DMS153 treated with DMSO at 0.1 percent for 48 hours (cell line): Measurements from ENCODE around the gene PES1.
A peak's percentile ranks its signal among the peaks of the same experiment; 100 is the strongest.
"Not testable (repeated sequence)": the region's sequence is repeated elsewhere in the genome, so short reads cannot be mapped to it uniquely, and the experiment has no call there.

Experiments
- DNase-seq: peaks from one replicate; lab custom pipeline; 2025; ENCODE audit not compliant: unreplicated experiment; lab: John Stamatoyannopoulos, UW

PES1 gene

DNA sequence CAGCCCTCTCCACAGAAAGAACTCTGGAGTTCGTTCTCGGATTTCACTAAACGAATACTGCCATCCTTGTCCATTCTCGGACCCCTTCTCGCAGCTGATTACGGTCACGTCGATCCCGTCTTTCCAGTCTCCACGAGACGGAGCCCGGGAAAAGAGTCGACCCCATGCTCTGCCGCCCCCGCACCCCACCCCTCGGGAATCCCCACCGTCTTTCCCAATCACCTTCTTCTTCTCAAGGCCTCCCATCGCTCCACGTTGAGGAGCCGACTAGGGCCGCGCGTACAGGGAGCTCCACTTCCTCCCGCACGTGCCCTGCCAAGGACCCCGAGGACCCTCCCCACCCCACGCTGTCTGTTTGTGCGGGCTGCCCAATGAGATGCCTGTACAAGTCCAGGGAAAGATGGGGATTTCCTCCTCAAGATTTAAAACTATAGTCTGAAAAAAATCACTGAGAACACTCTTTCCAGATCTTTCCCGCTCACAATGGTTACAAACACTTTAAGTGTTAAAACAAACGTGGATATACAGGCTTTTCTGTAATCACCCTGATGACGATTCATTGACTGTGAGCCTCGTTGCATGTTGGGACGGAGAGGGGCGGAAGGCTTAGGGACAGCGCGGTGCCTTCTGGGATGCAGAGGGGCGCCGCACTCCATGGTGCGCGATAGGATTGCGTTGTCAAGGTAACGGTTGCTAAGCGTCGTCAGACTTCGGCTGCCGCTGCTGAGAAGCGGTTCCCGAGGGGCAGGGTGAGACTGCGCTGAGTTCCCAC, at the start of gene PES1:
Gene PES1 (minus strand): TSS at position 323 of the 772 bp plus-strand sequence. CDS start 77 bp downstream, at position 246.
- peak; percentile 96 for DNase-seq

- no peak for DNase-seq
These were observed 49.2 kb upstream of the PES1 start for GRCh38 chr22:30640839-30641430.

- no peak for DNase-seq
These were observed 48.7 kb upstream of the PES1 start for GRCh38 chr22:30640361-30640760.

- DNase-seq, result no peak
These were observed 46.0 kb upstream of the PES1 start for GRCh38 chr22:30637701-30638114.

DNA sequence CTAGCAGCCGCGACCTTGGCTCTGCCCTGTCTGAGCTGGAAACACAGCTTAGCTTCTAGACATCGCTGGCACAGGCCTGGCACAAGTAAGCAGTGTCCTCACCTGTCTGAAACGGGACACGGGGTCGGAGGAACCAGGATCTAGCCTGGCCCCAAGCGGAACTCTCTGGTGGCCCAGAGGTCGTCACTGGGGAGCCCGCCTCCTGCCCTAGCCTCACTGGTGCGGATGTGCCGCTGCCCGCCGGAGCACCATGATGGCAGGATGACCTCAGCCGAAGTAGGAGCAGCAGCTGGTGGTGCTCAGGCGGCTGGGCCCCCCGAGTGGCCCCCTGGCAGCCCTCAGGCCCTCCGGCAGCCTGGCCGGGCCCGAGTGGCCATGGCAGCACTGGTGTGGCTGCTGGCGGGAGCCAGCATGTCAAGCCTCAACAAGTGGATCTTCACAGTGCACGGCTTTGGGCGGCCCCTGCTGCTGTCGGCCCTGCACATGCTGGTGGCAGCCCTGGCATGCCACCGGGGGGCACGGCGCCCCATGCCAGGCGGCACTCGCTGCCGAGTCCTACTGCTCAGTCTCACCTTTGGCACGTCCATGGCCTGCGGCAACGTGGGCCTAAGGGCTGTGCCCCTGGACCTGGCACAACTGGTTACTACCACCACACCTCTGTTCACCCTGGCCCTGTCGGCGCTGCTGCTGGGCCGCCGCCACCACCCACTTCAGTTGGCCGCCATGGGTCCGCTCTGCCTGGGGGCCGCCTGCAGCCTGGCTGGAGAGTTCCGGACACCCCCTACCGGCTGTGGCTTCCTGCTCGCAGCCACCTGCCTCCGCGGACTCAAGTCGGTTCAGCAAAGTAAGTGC, 44.7 kb upstream of the PES1 start:
- DNase-seq, result no peak

DNA sequence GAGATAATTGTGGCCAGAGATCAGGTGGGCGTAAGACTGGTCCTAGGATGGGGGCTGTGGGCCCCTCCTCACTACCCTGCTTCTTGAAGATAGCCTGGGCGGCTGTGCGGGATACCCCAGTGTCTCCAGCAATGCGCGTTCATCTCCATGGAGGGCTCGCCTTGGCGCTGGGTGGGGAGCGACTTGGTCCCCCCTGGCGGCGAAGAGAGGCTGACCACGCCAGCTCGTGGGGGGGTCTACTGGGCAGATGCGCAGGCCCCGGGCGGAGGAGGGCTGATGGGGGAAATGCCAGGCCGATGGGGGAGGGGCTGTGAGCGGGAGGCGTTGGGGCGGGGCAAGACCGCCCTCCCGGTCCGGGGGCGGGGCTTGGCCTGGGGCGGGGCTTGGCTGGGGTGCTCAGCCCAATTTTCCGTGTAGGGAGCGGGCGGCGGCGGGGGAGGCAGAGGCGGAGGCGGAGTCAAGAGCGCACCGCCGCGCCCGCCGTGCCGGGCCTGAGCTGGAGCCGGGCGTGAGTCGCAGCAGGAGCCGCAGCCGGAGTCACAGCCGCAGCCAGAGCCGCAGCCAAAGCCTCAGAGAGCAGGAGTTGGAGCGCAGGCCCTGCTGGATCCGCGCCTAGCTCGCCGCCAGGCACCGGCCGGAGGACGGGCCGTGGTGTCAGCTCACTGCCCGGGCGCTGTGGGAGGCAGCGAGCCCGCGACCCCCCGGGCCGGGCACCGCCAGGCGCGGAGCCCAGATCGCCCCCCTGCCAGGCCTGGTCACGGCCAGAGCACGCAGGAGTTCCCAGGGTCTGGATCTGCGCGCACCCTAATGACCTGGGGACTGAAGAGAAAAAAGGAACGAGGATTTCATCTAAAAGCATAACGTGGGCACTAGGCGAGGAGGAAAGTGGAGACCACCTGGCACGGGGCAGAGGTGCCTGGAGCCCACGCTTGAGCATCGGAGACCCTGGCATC, 43.8 kb upstream of the PES1 start, which contains the start of gene SLC35E4:
Gene SLC35E4 (plus strand): TSS at position 509 of the 953 bp plus-strand sequence. CDS start 670 bp downstream, outside the sequence.
- peak; percentile 81 for DNase-seq

- peak; percentile 58 for DNase-seq
These were observed 42.9 kb upstream of the PES1 start for GRCh38 chr22:30634471-30635233.

DNA sequence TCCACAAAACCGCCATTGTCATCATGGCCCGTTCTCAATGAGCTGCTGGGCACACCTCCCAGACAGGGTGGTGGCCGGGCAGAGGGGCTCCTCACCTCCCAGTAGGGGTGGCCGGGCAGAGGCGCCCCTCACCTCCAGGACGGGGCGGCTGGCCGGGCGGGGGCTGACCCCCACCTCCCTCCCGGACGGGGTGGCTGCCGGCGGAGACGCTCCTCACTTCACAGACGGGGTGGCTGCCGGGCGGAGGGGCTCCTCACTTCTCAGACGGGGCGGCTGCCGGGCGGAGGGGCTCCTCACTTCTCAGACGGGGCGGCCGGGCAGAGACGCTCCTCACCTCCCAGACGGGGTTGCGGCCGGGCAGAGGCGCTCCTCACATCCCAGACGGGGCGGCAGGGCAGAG, 39.8 kb upstream of the PES1 start:
- DNase-seq, result not testable (repeated sequence)

GRCh38 chr22:30628491-30628890, 36.8 kb upstream of the PES1 start:
- no peak for DNase-seq

DNA sequence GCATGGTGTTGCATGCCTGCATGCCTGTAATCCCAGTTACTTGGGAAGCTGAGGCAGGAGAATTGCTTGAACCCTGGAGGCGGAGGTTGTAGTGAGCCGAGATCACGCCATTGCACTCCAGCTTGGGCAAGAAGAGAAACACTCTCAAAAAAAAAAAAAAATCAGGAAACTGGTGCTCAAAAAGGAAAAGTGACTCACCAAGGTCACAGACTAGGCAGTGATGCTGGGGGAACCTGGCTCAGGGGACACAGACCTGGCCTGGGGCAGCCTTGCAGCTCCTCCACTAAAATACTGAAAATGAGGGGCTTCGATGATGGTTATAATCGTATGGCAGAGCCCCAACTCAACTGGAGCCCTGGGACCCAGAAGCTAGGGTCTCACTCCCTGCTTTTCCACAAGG, 35.8 kb upstream of the PES1 start:
- DNase-seq, result no peak

GRCh38 chr22:30626413-30626812, 34.7 kb upstream of the PES1 start:
- no peak for DNase-seq

- DNase-seq, result not testable (repeated sequence)
These were observed 28.2 kb upstream of the PES1 start for GRCh38 chr22:30619909-30620308.

DNA sequence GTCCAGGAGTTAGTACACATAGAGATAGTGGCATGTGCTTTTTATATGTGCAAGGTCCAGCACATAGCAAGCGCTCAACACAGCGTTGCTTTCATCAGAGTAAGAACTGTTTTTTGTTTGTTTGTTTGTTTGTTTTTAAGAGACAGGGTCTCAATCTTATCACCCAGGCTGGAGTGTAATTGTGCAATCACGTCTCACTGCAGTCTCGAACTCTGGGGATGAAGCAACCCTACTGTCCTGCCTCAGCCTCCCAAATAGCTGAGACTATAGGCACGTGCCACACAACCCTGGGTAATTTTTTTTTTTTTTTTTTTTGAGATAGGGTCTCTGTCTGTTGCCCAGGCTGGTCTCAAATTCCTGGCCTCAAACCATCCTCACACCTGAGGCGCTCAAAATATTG, 26.1 kb upstream of the PES1 start:
- DNase-seq, result no peak

DNA sequence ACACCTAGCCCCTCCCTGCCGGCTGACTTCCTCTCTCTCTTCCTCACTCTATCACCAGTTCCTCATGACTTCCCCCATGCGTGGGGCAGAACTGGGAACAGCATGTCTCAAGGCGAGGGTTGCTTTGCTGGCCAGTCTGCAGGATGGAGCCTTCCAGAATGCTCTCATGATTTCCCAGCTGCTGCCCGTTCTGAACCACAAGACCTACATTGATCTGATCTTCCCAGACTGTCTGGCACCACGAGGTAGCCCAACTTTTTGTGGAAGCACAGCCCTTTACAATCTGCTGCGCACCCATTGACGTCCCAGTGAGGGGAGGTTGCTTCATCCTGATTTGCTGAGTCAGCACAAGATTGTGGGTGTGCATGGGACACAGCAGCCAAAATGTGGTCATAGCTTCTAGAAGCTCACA, 23.8 kb upstream of the PES1 start:
- no peak for DNase-seq

- DNase-seq, result no peak
These were observed 23.2 kb upstream of the PES1 start for GRCh38 chr22:30614879-30615278.

- no peak for DNase-seq
These were observed 22.6 kb upstream of the PES1 start for GRCh38 chr22:30614268-30614667.

GRCh38 chr22:30612789-30613188, 21.1 kb upstream of the PES1 start:
- no peak for DNase-seq

- DNase-seq, result no peak
These were observed 19.5 kb upstream of the PES1 start for GRCh38 chr22:30611197-30611596.

GRCh38 chr22:30610299-30610698, 18.6 kb upstream of the PES1 start:
- DNase-seq, result no peak
